ENCODE results near the gene C12orf76.

- no peak for TF ChIP-seq CTCF (IDR thresholded peaks at IDR 0.05)
- no peak for TF ChIP-seq POLR2AphosphoS5 (IDR thresholded peaks at IDR 0.05)
These were observed 9.6 kb downstream of the C12orf76 start for GRCh38 chr12:110038741-110039084.
